H1 (cell line): Measurements from ENCODE around the gene UVRAG. TPM values are rescaled to one million over a fixed set of nuclear protein-coding genes. Genes with fewer than 3 reads are reported as not detected.

Experiments
- CTCF ChIA-PET: fragments of 300-600 bp; sonication (Branson Sonifier 250); formaldehyde crosslinking; loops from one replicate; lab custom pipeline; 2021; ENCODE audit not compliant: partially characterized antibody; lab: Charles Lee
- POLR2A ChIA-PET: fragments of 300-600 bp; sonication (Branson Sonifier 250); formaldehyde crosslinking; loops from one replicate; lab custom pipeline; 2021; ENCODE audit warnings: inconsistent platforms; ENCODE audit not compliant: partially characterized antibody; lab: Charles Lee
- DNase-seq, 2 experiments: peaks; one replicate each; pipeline versions ENCODE4 v3.0.0 to v3.0.0-alpha.2; 2010 to 2022; ENCODE audit warnings: low spot score in 2 of 2, low read depth in 1 of 2, mixed read lengths in 1 of 2
- FAIRE-seq: peaks from 2 replicates; lab custom pipeline; 2011; peaks lifted over from hg19 to GRCh38; lab: Jason Lieb, UNC
- H2AFZ ChIP-seq: 2 replicates; pipeline ENCODE4 v1.8.1; 2012; ENCODE audit warnings: low read length, inconsistent platforms
- H2AK5ac ChIP-seq: 2 replicates; pipeline ENCODE4 v1.6.1; 2013; ENCODE audit warnings: low read depth, low read length
- H2BK120ac ChIP-seq: replicated peaks from 2 replicates; pipeline ENCODE3; 2013; ENCODE audit warnings: low read depth, low read length, inconsistent platforms
- H2BK12ac ChIP-seq: 2 replicates; pipeline ENCODE4 v1.6.1; 2013; ENCODE audit warnings: low read depth, low read length
- H2BK15ac ChIP-seq: 2 replicates; pipeline ENCODE4 v1.6.1; 2013; ENCODE audit warnings: low read length
- H2BK20ac ChIP-seq: 2 replicates; pipeline ENCODE4 v1.6.1; 2013; ENCODE audit warnings: low read length
- H2BK5ac ChIP-seq: 2 replicates; pipeline ENCODE4 v1.6.1; 2013; ENCODE audit warnings: low read depth, low read length
- H3K14ac ChIP-seq: 2 replicates; pipeline ENCODE4 v1.6.1; 2013; ENCODE audit warnings: inconsistent platforms; ENCODE audit not compliant: insufficient read length
- H3K18ac ChIP-seq: 2 replicates; pipeline ENCODE4 v1.6.1; 2013; ENCODE audit warnings: low read length; ENCODE audit errors: extremely low read depth
- H3K23ac ChIP-seq: 2 replicates; pipeline ENCODE4 v1.6.1; 2013; ENCODE audit warnings: inconsistent platforms; ENCODE audit not compliant: insufficient read length
- H3K23me2 ChIP-seq: 2 replicates; pipeline ENCODE4 v1.6.1; 2013; ENCODE audit warnings: low read depth, low read length
- H3K27ac ChIP-seq: 2 replicates; pipeline ENCODE4 v1.6.1; 2011; ENCODE audit warnings: low read depth, low read length, inconsistent platforms
- H3K27me3 ChIP-seq, 4 experiments: replicated peaks in 1 of 4; 1 replicate in 1 of 4; 2 replicates in 3 of 4; pipeline versions ENCODE4 v1.6.1 to v1.8.1; 2011 to 2013; ENCODE audit warnings: low read length in 3 of 4, mild to moderate bottlenecking in 3 of 4, inconsistent platforms in 2 of 4, mixed read lengths in 2 of 4, moderate library complexity in 1 of 4; ENCODE audit not compliant: control insufficient read depth in 3 of 4, insufficient read depth in 3 of 4; ENCODE audit errors: extremely low read depth in 1 of 4
- H3K36me3 ChIP-seq, 4 experiments: 2 replicates each; pipeline versions ENCODE4 v1.6.1 to v1.8.1; 2011 to 2013; ENCODE audit warnings: mild to moderate bottlenecking in 4 of 4, low read length in 3 of 4, moderate library complexity in 2 of 4, control low read depth in 1 of 4, inconsistent platforms in 1 of 4; ENCODE audit not compliant: insufficient read depth in 4 of 4, control insufficient read depth in 2 of 4
- H3K4ac ChIP-seq: replicated peaks from 2 replicates; pipeline ENCODE3; 2013; ENCODE audit warnings: low read length, low read depth, mixed read lengths, inconsistent platforms; ENCODE audit not compliant: insufficient read length
- H3K4me1 ChIP-seq, 4 experiments: replicated peaks in 1 of 4; 1 replicate in 1 of 4; 2 replicates in 3 of 4; pipeline versions ENCODE4 v1.6.1 to v1.8.1; 2011 to 2013; ENCODE audit warnings: low read length in 3 of 4, inconsistent platforms in 2 of 4, mixed read lengths in 1 of 4; ENCODE audit not compliant: insufficient read depth in 4 of 4, control insufficient read depth in 3 of 4
- H3K4me2 ChIP-seq, 2 experiments: 2 replicates each; pipeline versions ENCODE4 v1.6.1 to v1.8.1; 2011 to 2013; ENCODE audit warnings: low read depth in 2 of 2, low read length in 2 of 2, control low read depth in 1 of 2, inconsistent platforms in 1 of 2, mild to moderate bottlenecking in 1 of 2; ENCODE audit not compliant: insufficient read depth in 1 of 2
- H3K4me3 ChIP-seq, 4 experiments: fragments of 200-600, 300-600 bp in 1 of 4; sonication (generic), shearing (Covaris generic), sonication (Bioruptor Twin) in 1 of 4; 2 replicates each; pipeline versions ENCODE4 v1.5.1 to v1.8.1; 2011 to 2016; ENCODE audit warnings: low read length in 4 of 4, low read depth in 3 of 4, control low read depth in 2 of 4, inconsistent platforms in 2 of 4, mild to moderate bottlenecking in 2 of 4, mixed read lengths in 1 of 4, moderate library complexity in 1 of 4; ENCODE audit not compliant: insufficient read depth in 2 of 4; ENCODE audit errors: extremely low read depth in 1 of 4
- H3K56ac ChIP-seq: replicated peaks from 2 replicates; pipeline ENCODE3; 2013; ENCODE audit warnings: low read depth, mild to moderate bottlenecking, mixed read lengths, low read length, inconsistent platforms; ENCODE audit not compliant: insufficient read length
- H3K79me1 ChIP-seq: 2 replicates; pipeline ENCODE4 v1.6.1; 2013; ENCODE audit warnings: low read depth, low read length, control low read depth
- H3K79me2 ChIP-seq, 2 experiments: 2 replicates each; pipeline versions ENCODE4 v1.6.1 to v1.8.1; 2012 to 2013; ENCODE audit warnings: low read length in 2 of 2, mild to moderate bottlenecking in 2 of 2, inconsistent platforms in 1 of 2; ENCODE audit not compliant: insufficient read depth in 2 of 2, control insufficient read depth in 1 of 2
- H3K9ac ChIP-seq, 4 experiments: replicated peaks in 1 of 4; 1 replicate in 1 of 4; 2 replicates in 3 of 4; pipeline versions ENCODE4 v1.6.1 to v1.8.1; 2011 to 2013; ENCODE audit warnings: low read depth in 3 of 4, low read length in 3 of 4, control low read depth in 2 of 4, mild to moderate bottlenecking in 2 of 4, moderate library complexity in 2 of 4, inconsistent platforms in 1 of 4; ENCODE audit errors: extremely low read depth in 1 of 4
- H3K9me3 ChIP-seq, 2 experiments: 2 replicates each; pipeline versions ENCODE4 v1.6.1 to v1.8.1; 2012 to 2013; ENCODE audit warnings: mild to moderate bottlenecking in 2 of 2, moderate library complexity in 2 of 2, control low read depth in 1 of 2, inconsistent platforms in 1 of 2, low read depth in 1 of 2, low read length in 1 of 2, mixed read lengths in 1 of 2; ENCODE audit not compliant: insufficient read depth in 2 of 2
- H4K20me1 ChIP-seq, 2 experiments: replicated peaks in 1 of 2; 2 replicates each; pipeline versions ENCODE3 to v1.8.1; 2011 to 2013; ENCODE audit warnings: inconsistent platforms in 2 of 2, low read length in 2 of 2, mild to moderate bottlenecking in 1 of 2; ENCODE audit not compliant: insufficient read depth in 2 of 2, control insufficient read depth in 1 of 2
- H4K5ac ChIP-seq: 2 replicates; pipeline ENCODE4 v1.6.1; 2013; ENCODE audit warnings: low read length, low read depth, mixed read lengths, inconsistent platforms; ENCODE audit not compliant: insufficient read length
- H4K8ac ChIP-seq: 2 replicates; pipeline ENCODE4 v1.8.0; 2013; ENCODE audit warnings: mild to moderate bottlenecking, moderate library complexity, low read length, inconsistent platforms; ENCODE audit not compliant: insufficient read depth; ENCODE audit errors: extremely low read depth
- H4K91ac ChIP-seq: replicated peaks from 2 replicates; pipeline ENCODE3; 2013; ENCODE audit warnings: low read length, mixed read lengths, inconsistent platforms; ENCODE audit not compliant: insufficient read length
- BCL11A ChIP-seq, 2 experiments: IDR thresholded peaks; one replicate each; pipeline ENCODE4 v1.6.1; 2011; ENCODE audit warnings: low read depth in 2 of 2, low read length in 2 of 2, mild to moderate bottlenecking in 2 of 2
- CEBPB ChIP-seq: IDR thresholded peaks from 2 replicates; pipeline ENCODE4 v1.6.1; 2012; ENCODE audit warnings: low read depth, low read length
- CHD1 ChIP-seq: IDR thresholded peaks from 2 replicates; pipeline ENCODE4 v1.6.1; 2012; ENCODE audit warnings: low read depth, low read length, improper control_type of control experiment
- EZH2 ChIP-seq: fragments of 200-600 bp; sonication (generic); IDR thresholded peaks from 2 replicates; pipeline ENCODE4 v1.7.1; 2012; ENCODE audit warnings: low read depth, mild to moderate bottlenecking, moderate library complexity, low read length, inconsistent platforms; ENCODE audit not compliant: severe bottlenecking
- HDAC2 ChIP-seq, 2 experiments: fragments of 300-600 bp in 1 of 2; sonication (generic) in 1 of 2; IDR thresholded peaks; 2 replicates each; pipeline ENCODE4 v1.6.1; 2011 to 2012; ENCODE audit warnings: low read depth in 2 of 2, low read length in 2 of 2, mild to moderate bottlenecking in 2 of 2, moderate library complexity in 2 of 2, borderline replicate concordance in 1 of 2, inconsistent platforms in 1 of 2
- HDAC6 ChIP-seq: IDR thresholded peaks from one replicate; pipeline ENCODE4 v1.7.1; 2012; ENCODE audit warnings: low read depth, mild to moderate bottlenecking, inconsistent platforms, low read length, moderate library complexity
- JUN ChIP-seq: IDR thresholded peaks from 2 replicates; pipeline ENCODE4 v1.6.1; 2011; ENCODE audit warnings: low read depth, mild to moderate bottlenecking, improper control_type of control experiment, low read length
- PHF8 ChIP-seq: fragments of 200-600 bp; sonication (generic); conservative IDR thresholded peaks from 2 replicates; pipeline ENCODE4 v1.7.1; 2012; ENCODE audit warnings: low read depth, mild to moderate bottlenecking, inconsistent platforms, low read length, moderate library complexity
- POLR2A ChIP-seq, 2 experiments: IDR thresholded peaks; 1 replicate in 1 of 2; 2 replicates in 1 of 2; pipeline ENCODE4 v1.6.1; 2011; ENCODE audit warnings: low read depth in 2 of 2, low read length in 2 of 2, mild to moderate bottlenecking in 2 of 2; ENCODE audit errors: control extremely low read depth in 1 of 2
- RFX5 ChIP-seq: IDR thresholded peaks from 2 replicates; pipeline ENCODE4 v1.6.1; 2011; ENCODE audit warnings: low read depth, low read length, improper control_type of control experiment, borderline replicate concordance
- SAP30 ChIP-seq: fragments of 300-600 bp; sonication (generic); IDR thresholded peaks from 2 replicates; pipeline ENCODE4 v1.7.1; 2012; ENCODE audit warnings: low read length, moderate library complexity, mild to moderate bottlenecking, inconsistent platforms; ENCODE audit not compliant: insufficient read depth, insufficient replicate concordance
- SIX5 ChIP-seq: IDR thresholded peaks from 2 replicates; pipeline ENCODE4 v1.6.1; 2011; ENCODE audit warnings: mild to moderate bottlenecking, low read depth, low read length
- TCF12 ChIP-seq: IDR thresholded peaks from 2 replicates; pipeline ENCODE4 v1.6.1; 2011; ENCODE audit warnings: low read depth, mild to moderate bottlenecking, low read length
- YY1 ChIP-seq: IDR thresholded peaks from 2 replicates; pipeline ENCODE4 v1.6.1; 2011; ENCODE audit warnings: low read depth, mild to moderate bottlenecking, low read length
- ZNF274 ChIP-seq: IDR thresholded peaks from 2 replicates; pipeline ENCODE4 v1.7.0; 2012; ENCODE audit warnings: low read length, borderline replicate concordance; ENCODE audit errors: extremely low read depth
- WGBS, 2 experiments: shearing (Covaris generic) in 1 of 2; methylation state at CpG; one replicate each; pipeline versions ENCODE4 v1.1.6 to v1.1.7; 2013 to 2015; ENCODE audit warnings: low lambda C conversion rate in 2 of 2, mixed read lengths in 2 of 2, inconsistent platforms in 1 of 2, low coverage in 1 of 2, missing lambda C conversion rate in 1 of 2; ENCODE audit not compliant: insufficient replicate concordance in 2 of 2, insufficient coverage in 1 of 2, insufficient read length in 1 of 2; ENCODE audit errors: extremely low coverage in 1 of 2, missing lambda C conversion rate in 1 of 2; 5-methylcytosine and 5-hydroxymethylcytosine counted together
- polyA plus RNA-seq, 7 experiments: library from polyadenylated mRNA; depleted of rRNA in 3 of 7; stranded (reverse) in 5 of 7; unstranded in 2 of 7; fragments of >200 nt in 5 of 7; fragments of 200-250 nt in 2 of 7; gene quantifications; 1 replicate in 5 of 7; 2 replicates in 1 of 7; 4 replicates in 1 of 7; pipeline versions ENCODE4 v1.2.1 to v1.2.3, GENCODE V29; 2011 to 2013; ENCODE audit warnings: missing spikeins in 2 of 7, mixed read lengths in 2 of 7
- total RNA-seq: library from RNA; stranded (reverse); fragmentation: NEBNext Ultra II Directional; extraction: Animal tissue kit (Norgen Biotek cat#: 25700); gene quantifications from 2 replicates; pipeline ENCODE4 v1.2.1, GENCODE V29; 2021

The UVRAG gene
- total and polyA plus RNA-seq, 2 of the 8 experiments (the other 6 are each of a cell fraction or from before 2014, with no cell fraction given), result 5.5 to 14.7 TPM

DNA sequence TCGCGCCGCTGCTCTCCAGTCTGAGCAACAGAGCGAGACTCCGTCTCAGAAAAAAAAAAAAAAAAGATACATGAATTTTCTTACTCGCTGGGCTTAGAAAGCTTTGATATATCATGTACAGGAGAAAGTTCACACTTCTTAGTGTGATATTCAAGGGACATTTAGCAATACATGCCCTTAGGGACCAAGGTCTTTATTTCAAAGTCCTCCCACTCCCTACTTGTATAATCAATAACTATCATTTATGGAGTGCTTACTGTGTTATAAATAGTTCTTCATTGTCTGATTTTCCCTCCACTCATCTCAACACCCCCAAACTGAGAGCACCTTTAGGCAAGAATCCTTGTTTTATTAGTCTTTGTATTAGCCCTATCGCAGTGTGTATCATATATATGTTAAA lies 103.3 kb downstream of the UVRAG start:
- CTCF ChIA-PET, result interaction anchor here (1.3 to 1.6 kb wide), 2 partner anchors 21 to 233 kb away, joined by 4 read pairs; no protein-coding TSS in a partner anchor
- Histone ChIP-seq H3K4me1 (no peaks in the 10 kb centered on the region), H3K27ac (no peak overlapping the region)
- TF ChIP-seq PHF8 (no peak), HDAC2 (IDR thresholded peaks at IDR 0.05; ENCODE audit: borderline replicate concordance in 1 of 2, low read depth in 2 of 2, low read length in 2 of 2) (no peak), HDAC6 (no peak), RFX5 (no peak), TCF12 (no peak), BCL11A (IDR thresholded peaks at IDR 0.05; ENCODE audit: low read depth in 2 of 2, low read length in 2 of 2) (no peak), CEBPB (no peak), YY1 (no peak), SIX5 (no peak), ZNF274 (no peak), EZH2 (no peak), POLR2A (IDR thresholded peaks at IDR 0.05; ENCODE audit: control extremely low read depth in 1 of 2, low read depth in 2 of 2, low read length in 2 of 2) (no peak), JUN (no peak), SAP30 (no peak), CHD1 (no peak)

More for the DNA sequence above, 103.3 kb downstream of the UVRAG start:
- WGBS, 2 experiments, result 96% methylated on average over 4 of the region's 7 CpGs; no CpG with 5 or more reads in 1 of the 2 experiments
- H3K4me3 ChIP-seq, result no peak overlapping the region
- no peak overlapping the region for H3K14ac ChIP-seq
- H2BK120ac ChIP-seq, result no peak overlapping the region
- POLR2A ChIA-PET, result no interaction called here
- no peak overlapping the region for H3K56ac ChIP-seq
- no peaks in the 10 kb centered on the region for H3K79me2 ChIP-seq
- no peak overlapping the region for H2BK12ac ChIP-seq
- H3K23ac ChIP-seq, result no peak overlapping the region
- no peaks in the 10 kb centered on the region for H4K20me1 ChIP-seq
- no peak overlapping the region for H3K4me2 ChIP-seq
- no peak for DNase-seq
- H3K9me3 ChIP-seq, result no peaks in the 10 kb centered on the region
- FAIRE-seq, result no peak
- no peak overlapping the region for H4K91ac ChIP-seq
- H2BK15ac ChIP-seq, result no peak overlapping the region
- no peaks in the 10 kb centered on the region for H3K27me3 ChIP-seq
- no peak overlapping the region for H2BK5ac ChIP-seq
- H3K23me2 ChIP-seq, result no peaks in the 10 kb centered on the region
- no peak overlapping the region for H4K5ac ChIP-seq
- no peak overlapping the region for H2AK5ac ChIP-seq
- H3K9ac ChIP-seq, result no peak overlapping the region
- no peak overlapping the region for H4K8ac ChIP-seq
- H2BK20ac ChIP-seq, result no peak overlapping the region
- no peaks in the 10 kb centered on the region for H3K36me3 ChIP-seq
- no peaks in the 10 kb centered on the region for H3K79me1 ChIP-seq
- no peak overlapping the region for H3K18ac ChIP-seq
- no peak overlapping the region for H3K4ac ChIP-seq
- H2AFZ ChIP-seq, result no peak overlapping the region
